VCaP (cell line): ENCODE results near the gene TMEM170A.

Experiments used
- H3K27ac ChIP-seq: fragments of 450-650 bp; 2 replicates; pipeline ENCODE4 v1.5.1; 2017
- TF ChIP-seq, protein P1 (sequence below): fragments of 450-650 bp; conservative IDR thresholded peaks from 2 replicates; pipeline ENCODE4 v1.5.1; 2017; ENCODE audit warnings: mild to moderate bottlenecking, moderate library complexity

TMEM170A gene

DNA sequence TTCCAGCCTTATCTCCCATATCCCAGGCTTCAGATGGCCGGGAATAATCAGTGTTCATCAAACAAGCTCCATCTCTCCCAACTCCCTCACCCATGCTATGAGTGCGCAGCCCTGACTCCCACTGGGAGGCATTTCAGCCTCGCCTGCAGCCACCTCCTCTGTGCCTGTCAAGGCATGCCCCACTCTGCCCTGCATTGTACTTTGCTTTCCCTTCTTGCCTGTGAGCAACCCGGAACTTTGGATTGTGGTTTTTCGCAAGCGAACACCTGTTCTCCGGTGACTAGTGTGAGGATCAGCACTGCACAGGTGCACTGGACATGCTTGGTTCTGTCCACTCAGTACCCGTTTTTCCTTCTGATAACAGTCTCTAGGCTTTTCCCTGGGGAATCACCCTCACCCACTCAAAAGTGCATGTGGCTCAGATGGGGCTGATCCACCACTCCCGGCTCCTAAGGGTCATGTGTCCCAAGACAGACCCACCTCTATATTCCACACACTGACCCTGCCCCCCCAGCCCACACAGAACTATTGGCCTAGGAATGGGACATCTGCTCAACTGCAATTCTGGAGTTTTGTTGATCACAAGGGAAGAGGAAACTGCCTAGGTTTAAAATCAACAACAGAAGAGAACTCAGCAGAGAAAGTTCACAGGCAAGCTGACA, 21.7 kb upstream of the TMEM170A start:
- no peak overlapping the region for H3K27ac ChIP-seq
- TF ChIP-seq, protein P1, sequence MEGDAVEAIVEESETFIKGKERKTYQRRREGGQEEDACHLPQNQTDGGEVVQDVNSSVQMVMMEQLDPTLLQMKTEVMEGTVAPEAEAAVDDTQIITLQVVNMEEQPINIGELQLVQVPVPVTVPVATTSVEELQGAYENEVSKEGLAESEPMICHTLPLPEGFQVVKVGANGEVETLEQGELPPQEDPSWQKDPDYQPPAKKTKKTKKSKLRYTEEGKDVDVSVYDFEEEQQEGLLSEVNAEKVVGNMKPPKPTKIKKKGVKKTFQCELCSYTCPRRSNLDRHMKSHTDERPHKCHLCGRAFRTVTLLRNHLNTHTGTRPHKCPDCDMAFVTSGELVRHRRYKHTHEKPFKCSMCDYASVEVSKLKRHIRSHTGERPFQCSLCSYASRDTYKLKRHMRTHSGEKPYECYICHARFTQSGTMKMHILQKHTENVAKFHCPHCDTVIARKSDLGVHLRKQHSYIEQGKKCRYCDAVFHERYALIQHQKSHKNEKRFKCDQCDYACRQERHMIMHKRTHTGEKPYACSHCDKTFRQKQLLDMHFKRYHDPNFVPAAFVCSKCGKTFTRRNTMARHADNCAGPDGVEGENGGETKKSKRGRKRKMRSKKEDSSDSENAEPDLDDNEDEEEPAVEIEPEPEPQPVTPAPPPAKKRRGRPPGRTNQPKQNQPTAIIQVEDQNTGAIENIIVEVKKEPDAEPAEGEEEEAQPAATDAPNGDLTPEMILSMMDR: no peak

DNA sequence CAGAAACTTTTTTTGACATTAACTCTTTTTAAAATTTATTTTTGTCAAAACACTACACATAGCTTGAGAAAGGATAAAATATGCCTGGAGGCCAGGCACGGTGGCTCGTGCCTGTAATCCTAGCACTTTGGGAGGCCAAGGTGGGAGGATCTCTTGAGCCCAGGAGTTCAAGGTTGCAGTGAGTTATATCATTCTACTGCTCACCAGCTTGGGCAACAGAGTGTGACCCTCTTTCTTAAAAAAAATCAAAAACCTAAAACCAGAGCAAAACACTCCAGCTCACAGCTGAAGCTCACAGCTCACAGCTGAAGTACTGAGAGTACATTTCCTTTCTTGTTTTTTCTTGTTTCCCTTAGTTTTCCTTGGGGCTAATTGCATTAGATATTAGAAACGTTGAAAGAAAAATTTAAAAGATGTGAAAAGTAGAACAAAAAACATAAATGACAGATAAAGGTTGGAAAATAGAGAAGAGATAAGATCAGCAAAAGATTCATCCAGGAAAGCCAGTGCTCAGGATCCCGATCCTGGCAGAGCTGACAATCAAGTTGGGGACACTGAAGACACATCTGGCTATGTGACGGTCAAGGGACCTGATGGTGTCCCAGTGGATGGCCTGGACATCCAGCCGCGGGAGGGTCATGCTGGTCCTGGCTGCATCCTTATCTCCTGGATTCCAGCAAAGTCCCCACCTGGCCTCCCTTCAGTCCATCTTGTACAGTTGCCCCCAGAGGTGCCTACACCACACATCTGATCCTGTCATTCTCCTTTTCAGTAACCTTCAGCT, 20.9 kb upstream of the TMEM170A start:
- TF ChIP-seq, protein P1: no peak
- no peak overlapping the region for H3K27ac ChIP-seq

DNA sequence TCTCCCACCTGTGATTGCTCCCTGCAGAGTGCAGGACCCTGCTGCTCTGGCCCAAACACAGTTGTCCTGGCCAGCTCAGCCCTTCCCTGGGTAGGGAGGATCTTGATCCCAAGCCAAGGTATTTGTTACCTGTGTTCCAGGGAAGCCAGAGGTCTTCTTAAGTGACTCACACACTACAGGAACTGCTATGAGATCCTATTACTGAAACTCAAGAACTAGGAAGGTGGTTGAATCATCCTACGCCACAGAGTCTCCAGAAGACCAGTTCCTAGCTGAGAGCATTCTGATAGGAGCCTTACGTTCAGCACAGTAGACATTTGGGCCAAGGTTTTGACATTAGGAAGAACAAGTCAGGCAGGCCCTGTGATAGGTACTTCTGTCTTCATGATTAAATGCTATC, 18.7 kb upstream of the TMEM170A start:
- TF ChIP-seq, protein P1: no peak
- no peak overlapping the region for H3K27ac ChIP-seq

DNA sequence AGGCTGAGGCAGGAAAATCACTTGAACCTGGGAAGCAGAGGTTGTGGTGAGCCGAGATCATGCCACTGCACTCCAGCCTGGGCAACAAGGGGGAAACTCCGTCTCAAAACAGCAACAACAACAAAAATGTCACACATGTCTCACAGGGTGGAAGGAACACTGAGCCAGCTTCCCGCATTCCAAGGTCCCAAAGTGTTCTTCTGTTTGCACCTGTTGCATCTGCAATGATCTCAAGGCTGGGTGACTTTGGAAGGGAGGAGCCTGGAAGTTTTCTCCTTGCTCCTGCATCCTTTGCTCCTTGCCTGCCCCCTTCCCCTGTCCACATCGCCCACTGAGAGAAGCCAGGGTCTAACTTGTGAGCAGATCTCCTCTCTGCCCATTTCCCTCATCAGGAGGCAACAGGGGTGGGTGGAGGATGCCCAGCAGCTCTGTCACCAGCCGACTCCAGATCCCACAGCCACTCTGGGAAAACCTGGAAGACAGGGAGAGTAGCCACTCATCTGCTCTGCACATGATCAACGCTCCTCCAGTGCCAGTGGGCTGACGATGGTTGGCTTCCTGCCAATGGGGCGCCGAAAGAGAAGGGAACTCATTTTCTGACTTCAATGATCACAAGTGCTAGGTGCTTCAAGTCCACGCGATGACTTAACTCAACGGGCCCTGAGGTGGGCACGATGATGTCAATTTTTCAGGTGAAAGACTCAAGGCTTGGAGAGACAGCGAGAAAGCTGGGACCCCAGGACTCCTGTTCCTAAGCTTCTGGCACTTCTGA, 18.1 kb upstream of the TMEM170A start:
- H3K27ac ChIP-seq: no peak overlapping the region
- TF ChIP-seq, protein P1: no peak

DNA sequence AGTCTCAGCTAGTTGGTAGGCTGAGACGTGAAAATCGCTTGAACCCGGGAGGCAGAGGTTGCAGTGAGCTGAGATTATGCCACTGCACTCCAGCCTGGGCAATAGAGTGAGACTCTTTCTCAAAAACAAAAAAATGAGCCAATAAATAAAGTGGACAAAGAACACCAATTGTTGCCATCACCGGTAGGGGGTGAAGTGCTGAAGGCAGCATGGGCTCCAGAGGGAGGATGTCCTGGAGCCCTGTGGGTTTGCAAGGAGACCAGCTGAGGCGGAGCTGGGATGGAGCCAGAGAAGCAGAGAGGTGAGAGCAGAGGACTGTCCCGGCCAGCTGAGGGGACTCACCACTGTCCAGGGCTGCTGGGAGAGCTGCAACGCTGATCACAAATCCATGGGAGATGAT, 17.0 kb upstream of the TMEM170A start:
- TF ChIP-seq, protein P1: peak; percentile 12; the same call in 1 of the 2 replicates
- no peak overlapping the region for H3K27ac ChIP-seq

DNA sequence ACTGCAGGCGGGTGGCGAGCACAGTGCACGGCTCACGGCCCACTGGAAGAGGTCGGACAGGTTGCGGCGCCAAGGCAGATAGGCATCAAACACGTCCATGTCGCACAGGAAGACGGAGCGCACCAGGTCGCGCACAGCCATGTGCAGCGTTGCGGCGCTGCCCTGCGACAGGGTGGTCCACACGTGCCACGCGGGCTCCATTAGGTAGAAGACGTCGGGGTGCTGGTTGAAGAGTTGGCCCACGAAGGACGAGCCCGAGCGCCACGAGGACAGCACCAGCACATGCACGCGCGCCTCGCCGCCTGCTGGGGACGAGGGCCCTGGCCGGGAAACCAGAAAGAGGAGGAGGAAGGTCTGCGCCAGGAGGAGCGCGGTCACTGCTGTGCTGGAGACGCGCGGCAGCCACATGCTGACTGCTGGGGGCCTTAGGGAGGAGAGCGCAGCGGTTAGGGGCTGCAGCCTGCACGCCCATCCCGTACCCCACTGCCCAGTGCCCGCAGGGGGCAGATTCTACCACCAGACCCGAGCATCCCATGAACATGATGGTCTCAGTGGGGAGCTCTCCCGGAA, 15.0 kb upstream of the TMEM170A start:
- TF ChIP-seq, protein P1: no peak
- no peak overlapping the region for H3K27ac ChIP-seq
